ENCODE measurements around the gene VTA1.
A peak's percentile ranks its signal among the peaks of the same experiment; 100 is the strongest.
"Not testable (repeated sequence)": the region's sequence is repeated elsewhere in the genome, so short reads cannot be mapped to it uniquely, and the experiment has no call there.

VTA1 gene, protein sequence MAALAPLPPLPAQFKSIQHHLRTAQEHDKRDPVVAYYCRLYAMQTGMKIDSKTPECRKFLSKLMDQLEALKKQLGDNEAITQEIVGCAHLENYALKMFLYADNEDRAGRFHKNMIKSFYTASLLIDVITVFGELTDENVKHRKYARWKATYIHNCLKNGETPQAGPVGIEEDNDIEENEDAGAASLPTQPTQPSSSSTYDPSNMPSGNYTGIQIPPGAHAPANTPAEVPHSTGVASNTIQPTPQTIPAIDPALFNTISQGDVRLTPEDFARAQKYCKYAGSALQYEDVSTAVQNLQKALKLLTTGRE

DNA sequence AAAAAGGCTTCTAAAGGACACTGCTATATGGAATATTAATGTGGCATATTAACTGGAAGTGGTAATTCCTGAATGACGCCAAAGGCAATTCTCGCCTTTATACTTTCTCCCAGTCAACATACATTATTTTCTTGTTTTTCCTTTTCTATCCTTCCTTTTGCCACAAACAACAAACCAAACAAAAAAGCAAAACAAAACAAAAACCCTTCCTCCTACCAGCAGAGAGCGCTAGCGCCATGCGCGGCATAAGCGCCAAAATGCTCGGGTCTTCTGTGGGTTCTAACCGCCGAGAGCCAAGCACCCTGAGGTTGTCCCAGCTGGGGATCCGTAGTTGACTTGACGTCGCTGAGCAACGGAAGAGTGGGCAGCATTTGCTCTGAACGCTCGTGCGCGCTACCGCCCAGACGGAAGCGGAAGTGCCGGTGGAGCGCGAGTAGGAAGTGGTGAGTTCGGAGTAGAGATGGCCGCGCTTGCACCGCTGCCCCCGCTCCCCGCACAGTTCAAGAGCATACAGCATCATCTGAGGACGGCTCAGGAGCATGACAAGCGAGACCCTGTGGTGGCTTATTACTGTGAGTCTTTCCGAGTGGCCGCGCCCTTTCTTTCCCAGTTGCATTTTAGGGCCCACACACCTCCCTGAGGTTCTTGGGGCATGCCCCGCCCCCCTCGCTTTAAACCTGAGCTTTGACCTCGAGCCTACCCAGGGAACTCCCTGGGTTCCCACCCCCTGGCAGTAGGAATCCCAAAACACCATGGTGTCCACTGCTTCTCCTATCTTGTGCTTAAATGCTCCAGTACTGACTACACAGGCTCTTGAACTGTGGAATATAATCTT lies at the start of gene VTA1, which contains the start of gene NMBR:
Gene VTA1, plus strand, starts transcription at position 436 of the 835 bp plus-strand sequence. Its CDS starts 25 bp downstream, at position 461.
Gene NMBR, minus strand, starts transcription at position 295 of the 835 bp plus-strand sequence. CDS start 58,464 bp downstream, outside the sequence.
- H3K4me3 ChIP-seq (replicated peaks; ENCODE audit: low read depth, low read length) = peak within 1 kb of the TSS; percentile 73
- peak; percentile 100 for DNase-seq (ENCODE audit: low read depth)
- TF ChIP-seq, protein P1, sequence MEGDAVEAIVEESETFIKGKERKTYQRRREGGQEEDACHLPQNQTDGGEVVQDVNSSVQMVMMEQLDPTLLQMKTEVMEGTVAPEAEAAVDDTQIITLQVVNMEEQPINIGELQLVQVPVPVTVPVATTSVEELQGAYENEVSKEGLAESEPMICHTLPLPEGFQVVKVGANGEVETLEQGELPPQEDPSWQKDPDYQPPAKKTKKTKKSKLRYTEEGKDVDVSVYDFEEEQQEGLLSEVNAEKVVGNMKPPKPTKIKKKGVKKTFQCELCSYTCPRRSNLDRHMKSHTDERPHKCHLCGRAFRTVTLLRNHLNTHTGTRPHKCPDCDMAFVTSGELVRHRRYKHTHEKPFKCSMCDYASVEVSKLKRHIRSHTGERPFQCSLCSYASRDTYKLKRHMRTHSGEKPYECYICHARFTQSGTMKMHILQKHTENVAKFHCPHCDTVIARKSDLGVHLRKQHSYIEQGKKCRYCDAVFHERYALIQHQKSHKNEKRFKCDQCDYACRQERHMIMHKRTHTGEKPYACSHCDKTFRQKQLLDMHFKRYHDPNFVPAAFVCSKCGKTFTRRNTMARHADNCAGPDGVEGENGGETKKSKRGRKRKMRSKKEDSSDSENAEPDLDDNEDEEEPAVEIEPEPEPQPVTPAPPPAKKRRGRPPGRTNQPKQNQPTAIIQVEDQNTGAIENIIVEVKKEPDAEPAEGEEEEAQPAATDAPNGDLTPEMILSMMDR (IDR thresholded peaks at IDR 0.05; ENCODE audit: low read length, missing control alignments) = peak; percentile 88

DNA sequence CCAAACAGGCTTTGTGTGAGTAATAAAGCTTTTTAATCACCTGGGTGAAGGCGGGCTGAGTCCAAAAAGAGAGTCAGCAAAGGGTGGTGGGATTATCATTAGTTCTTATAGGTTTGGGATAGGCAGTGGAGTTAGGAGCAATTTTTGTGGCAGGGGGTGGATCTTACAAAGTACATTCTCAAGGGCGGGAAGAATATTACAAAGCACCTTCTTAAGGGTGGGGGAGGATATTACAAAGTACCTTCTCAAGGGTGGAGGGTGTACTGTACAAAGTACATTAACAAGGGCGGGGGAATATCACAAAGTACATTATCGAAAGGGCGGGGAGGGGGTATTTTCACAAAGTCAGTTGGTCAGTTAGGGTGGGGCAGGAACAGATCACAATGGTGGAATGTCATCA lies 42.2 kb upstream of the VTA1 start:
- not testable (repeated sequence) for DNase-seq (ENCODE audit: low read depth); H3K4me3 ChIP-seq (replicated peaks; ENCODE audit: low read depth, low read length)

DNA sequence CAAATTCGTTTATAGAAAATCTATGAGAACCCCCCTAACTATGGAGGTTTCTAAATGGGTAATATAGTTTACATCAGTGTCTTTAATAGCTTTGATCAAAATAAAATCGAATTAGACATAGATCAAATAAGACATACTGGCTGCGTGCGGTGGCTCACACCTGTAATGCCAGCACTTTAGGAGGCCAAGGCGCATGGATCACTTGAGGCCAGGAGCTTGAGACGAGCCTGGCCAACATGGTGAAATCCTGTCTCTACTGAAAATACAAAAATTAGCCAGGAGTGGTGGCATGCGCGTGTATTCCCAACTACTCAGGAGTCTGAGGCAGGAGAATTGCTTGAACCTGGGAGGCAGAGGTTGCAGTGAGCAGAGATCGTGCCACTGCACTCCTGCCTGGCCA lies 36.2 kb upstream of the VTA1 start:
- not testable (repeated sequence) for DNase-seq (ENCODE audit: low read depth); H3K4me3 ChIP-seq (replicated peaks; ENCODE audit: low read depth, low read length)

DNA sequence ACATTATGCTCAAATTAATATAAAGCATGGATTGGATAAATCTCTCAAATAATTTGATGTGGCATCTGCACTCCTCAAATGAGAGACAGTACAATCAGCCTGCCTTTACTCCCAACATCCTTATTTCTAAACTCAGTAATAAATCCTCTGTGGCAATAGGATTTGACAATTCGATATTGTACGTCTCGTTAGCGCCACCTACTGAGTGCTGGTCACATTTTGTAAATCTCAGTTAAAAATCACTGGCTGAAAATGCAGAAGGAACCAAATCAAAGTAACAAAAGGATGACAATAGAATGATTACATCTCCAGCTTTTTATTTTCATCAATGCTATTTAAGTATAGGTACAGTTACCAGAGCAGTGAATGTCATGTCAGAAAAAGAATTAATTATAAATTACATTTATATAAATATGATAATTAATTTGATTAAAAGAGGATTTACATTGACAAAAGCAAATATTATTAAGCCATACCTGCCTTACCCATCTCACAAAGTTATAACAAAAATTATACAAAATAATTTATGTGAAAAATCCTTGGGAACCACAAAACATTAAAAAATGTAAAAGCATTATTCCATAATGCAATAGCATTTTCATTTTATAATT lies 34.5 kb upstream of the VTA1 start:
- TF ChIP-seq, protein P1 (IDR thresholded peaks at IDR 0.05; ENCODE audit: low read length, missing control alignments) = peak; percentile 76
- peak; percentile 88 for DNase-seq (ENCODE audit: low read depth)
- H3K4me3 ChIP-seq (replicated peaks; ENCODE audit: low read depth, low read length) = no peak overlapping the region

DNA sequence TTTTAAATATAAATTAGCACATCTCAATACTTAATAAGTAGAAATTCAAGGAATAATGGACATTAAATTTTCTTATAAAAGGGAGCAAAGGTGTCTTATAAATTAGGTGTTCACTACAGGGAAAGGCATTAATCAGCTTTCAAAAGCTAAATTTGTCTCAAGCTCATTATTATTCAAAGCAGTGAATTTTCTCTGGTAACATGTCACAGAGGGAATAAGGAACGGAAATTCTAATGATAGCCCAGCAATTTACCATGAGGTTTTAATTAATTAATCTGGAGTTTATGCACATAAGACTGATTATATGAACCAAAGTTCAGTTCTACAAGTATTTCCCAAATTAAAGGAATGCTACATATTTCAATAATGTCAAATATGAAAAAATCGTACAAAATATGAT lies 29.7 kb upstream of the VTA1 start:
- TF ChIP-seq, protein P1 (IDR thresholded peaks at IDR 0.05; ENCODE audit: low read length, missing control alignments) = no peak
- no peak for DNase-seq (ENCODE audit: low read depth)

DNA sequence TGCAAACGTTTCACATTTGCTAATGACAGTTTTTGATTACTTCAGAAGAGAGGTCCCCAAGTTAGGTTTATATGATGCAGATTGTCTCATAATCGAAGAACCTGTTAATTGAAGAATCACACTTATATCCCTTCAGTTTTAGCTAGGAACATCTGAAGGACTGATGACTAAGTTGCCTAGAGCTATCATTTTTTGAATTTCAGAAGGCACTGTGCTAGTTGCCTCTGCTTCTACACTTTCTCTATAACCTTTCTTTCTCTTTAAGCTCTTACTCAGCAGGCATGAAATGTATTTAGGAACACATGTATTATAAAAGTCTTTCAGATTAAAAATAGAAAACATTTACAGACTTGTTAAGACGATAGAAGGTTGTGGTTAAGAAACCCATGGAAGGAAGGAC lies 28.7 kb upstream of the VTA1 start:
- H3K4me3 ChIP-seq (replicated peaks; ENCODE audit: low read depth, low read length) = no peak overlapping the region
- TF ChIP-seq, protein P1 (IDR thresholded peaks at IDR 0.05; ENCODE audit: low read length, missing control alignments) = no peak
- DNase-seq (ENCODE audit: low read depth) = no peak

More for the DNA sequence above, 29.7 kb upstream of the VTA1 start:
- no peak overlapping the region for H3K4me3 ChIP-seq (replicated peaks; ENCODE audit: low read depth, low read length)

DNA sequence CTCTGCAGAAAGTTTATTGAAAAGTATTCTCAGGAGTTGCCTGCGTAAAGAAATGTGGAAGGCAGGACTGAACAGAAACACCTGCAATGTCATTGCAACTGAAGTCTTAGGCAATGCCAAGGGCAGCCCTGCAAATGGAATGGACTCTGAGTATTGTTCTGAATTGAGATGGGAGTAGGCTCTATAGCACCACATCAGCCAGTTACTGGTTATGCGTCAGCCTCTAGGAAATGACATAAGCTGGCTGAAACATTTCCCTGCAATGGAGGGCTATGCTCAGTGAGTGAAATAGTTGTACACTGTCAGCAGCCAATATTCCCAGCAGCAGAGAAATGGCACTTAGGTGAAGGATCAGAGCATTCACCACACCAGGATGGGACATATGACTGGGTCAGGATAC lies 28.1 kb upstream of the VTA1 start:
- peak; percentile 18 for DNase-seq (ENCODE audit: low read depth)
- H3K4me3 ChIP-seq (replicated peaks; ENCODE audit: low read depth, low read length) = no peak overlapping the region
- TF ChIP-seq, protein P1 (IDR thresholded peaks at IDR 0.05; ENCODE audit: low read length, missing control alignments) = no peak

Measured in fibroblast of pulmonary artery (primary cell).